ENCODE results near the gene ANKRD49.

The ANKRD49 gene

GRCh38 chr11:94493281-94494125 is at the start of gene ANKRD49, which contains the start of gene MRE11:
Gene ANKRD49, plus strand, starts transcription at chr11:94493984. Its CDS starts 2,710 bp downstream, at chr11:94496694.
Gene MRE11, minus strand, starts transcription at chr11:94493844. Its CDS starts 1,043 bp downstream, at chr11:94492801.
- DNase-seq (ENCODE audit: low read depth, low spot score) = peak; percentile 90
- Histone ChIP-seq H3K4me3 (ENCODE audit: low read length) (peak within 1 kb of the TSS; percentile 99), H3K27me3 (ENCODE audit: control insufficient read depth, insufficient read depth, low read length) (no peaks in the 10 kb centered on the region), H3K27ac (ENCODE audit: low read length) (no peak within 1 kb of the TSS), H3K4me1 (ENCODE audit: control insufficient read depth, insufficient read depth, low read length) (no peaks in the 10 kb centered on the region), H3K9me3 (ENCODE audit: control insufficient read depth, insufficient read depth, low read length) (no peaks in the 10 kb centered on the region), H3K36me3 (ENCODE audit: control insufficient read depth, insufficient read depth, low read length) (no peaks in the 10 kb centered on the region; the same call in 1 of the 2 replicates)
- WGBS (ENCODE audit: insufficient coverage, insufficient read length) = no CpG with 5 or more reads among the region's 55 CpGs

GRCh38 chr11:94445641-94446040 is 48.1 kb upstream of the ANKRD49 start:
- H3K4me1 ChIP-seq (ENCODE audit: control insufficient read depth, insufficient read depth, low read length) = no peaks in the 10 kb centered on the region
- WGBS (ENCODE audit: insufficient coverage, insufficient read length) = no CpG with 5 or more reads among the region's 1 CpG
- no peak overlapping the region for H3K27ac ChIP-seq (ENCODE audit: low read length)
- H3K9me3 ChIP-seq (ENCODE audit: control insufficient read depth, insufficient read depth, low read length) = no peaks in the 10 kb centered on the region
- H3K4me3 ChIP-seq (ENCODE audit: low read length) = no peak overlapping the region
- DNase-seq (ENCODE audit: low read depth, low spot score) = no peak
- H3K27me3 ChIP-seq (ENCODE audit: control insufficient read depth, insufficient read depth, low read length) = no peaks in the 10 kb centered on the region
- peaks cover 3% of the 10 kb centered on the region; the same call in 1 of the 2 replicates for H3K36me3 ChIP-seq (ENCODE audit: control insufficient read depth, insufficient read depth, low read length)

GRCh38 chr11:94447149-94447548 is 46.6 kb upstream of the ANKRD49 start:
- H3K4me3 ChIP-seq (ENCODE audit: low read length) = no peak overlapping the region
- WGBS (ENCODE audit: insufficient coverage, insufficient read length) = no CpG with 5 or more reads among the region's 4 CpGs
- H3K36me3 ChIP-seq (ENCODE audit: control insufficient read depth, insufficient read depth, low read length) = peaks cover 3% of the 10 kb centered on the region; the same call in 1 of the 2 replicates
- no peaks in the 10 kb centered on the region for H3K9me3 ChIP-seq (ENCODE audit: control insufficient read depth, insufficient read depth, low read length)
- no peaks in the 10 kb centered on the region for H3K27me3 ChIP-seq (ENCODE audit: control insufficient read depth, insufficient read depth, low read length)
- DNase-seq (ENCODE audit: low read depth, low spot score) = no peak
- no peaks in the 10 kb centered on the region for H3K4me1 ChIP-seq (ENCODE audit: control insufficient read depth, insufficient read depth, low read length)
- no peak overlapping the region for H3K27ac ChIP-seq (ENCODE audit: low read length)

- H3K27me3 ChIP-seq (ENCODE audit: control insufficient read depth, insufficient read depth, low read length) = no peaks in the 10 kb centered on the region
- no peak overlapping the region for H3K4me3 ChIP-seq (ENCODE audit: low read length)
- H3K4me1 ChIP-seq (ENCODE audit: control insufficient read depth, insufficient read depth, low read length) = no peaks in the 10 kb centered on the region
- WGBS (ENCODE audit: insufficient coverage, insufficient read length) = 100% methylated on average over 1 of the region's 1 CpG
- DNase-seq (ENCODE audit: low read depth, low spot score) = no peak
- no peak overlapping the region for H3K27ac ChIP-seq (ENCODE audit: low read length)
- H3K9me3 ChIP-seq (ENCODE audit: control insufficient read depth, insufficient read depth, low read length) = no peaks in the 10 kb centered on the region
- H3K36me3 ChIP-seq (ENCODE audit: control insufficient read depth, insufficient read depth, low read length) = peaks cover 3% of the 10 kb centered on the region; the same call in 1 of the 2 replicates
Measured at GRCh38 chr11:94449029-94449428, 44.8 kb upstream of the ANKRD49 start.

- no peak overlapping the region for H3K4me3 ChIP-seq (ENCODE audit: low read length)
Measured at GRCh38 chr11:94449437-94449836, 44.3 kb upstream of the ANKRD49 start.

GRCh38 chr11:94450048-94450447 is 43.7 kb upstream of the ANKRD49 start:
- no peaks in the 10 kb centered on the region for H3K9me3 ChIP-seq (ENCODE audit: control insufficient read depth, insufficient read depth, low read length)
- peaks cover 1% of the 10 kb centered on the region; the same call in 1 of the 2 replicates for H3K36me3 ChIP-seq (ENCODE audit: control insufficient read depth, insufficient read depth, low read length)
- no peak for DNase-seq (ENCODE audit: low read depth, low spot score)
- no peaks in the 10 kb centered on the region for H3K4me1 ChIP-seq (ENCODE audit: control insufficient read depth, insufficient read depth, low read length)
- no peak overlapping the region for H3K4me3 ChIP-seq (ENCODE audit: low read length)
- no peak overlapping the region for H3K27ac ChIP-seq (ENCODE audit: low read length)
- no peaks in the 10 kb centered on the region for H3K27me3 ChIP-seq (ENCODE audit: control insufficient read depth, insufficient read depth, low read length)
- no CpG with 5 or more reads among the region's 3 CpGs for WGBS (ENCODE audit: insufficient coverage, insufficient read length)

More at GRCh38 chr11:94449437-94449836, 44.3 kb upstream of the ANKRD49 start:
- no peak for DNase-seq (ENCODE audit: low read depth, low spot score)
- Histone ChIP-seq H3K4me1 (ENCODE audit: control insufficient read depth, insufficient read depth, low read length) (no peaks in the 10 kb centered on the region), H3K36me3 (ENCODE audit: control insufficient read depth, insufficient read depth, low read length) (peaks cover 3% of the 10 kb centered on the region; the same call in 1 of the 2 replicates), H3K9me3 (ENCODE audit: control insufficient read depth, insufficient read depth, low read length) (no peaks in the 10 kb centered on the region), H3K27ac (ENCODE audit: low read length) (no peak overlapping the region), H3K27me3 (ENCODE audit: control insufficient read depth, insufficient read depth, low read length) (no peaks in the 10 kb centered on the region)
- WGBS (ENCODE audit: insufficient coverage, insufficient read length) = 100% methylated on average over 1 of the region's 2 CpGs

GRCh38 chr11:94452988-94453387 is 40.8 kb upstream of the ANKRD49 start:
- WGBS (ENCODE audit: insufficient coverage, insufficient read length) = no CpG with 5 or more reads among the region's 2 CpGs
- no peak overlapping the region for H3K4me3 ChIP-seq (ENCODE audit: low read length)
- no peaks in the 10 kb centered on the region for H3K36me3 ChIP-seq (ENCODE audit: control insufficient read depth, insufficient read depth, low read length)
- DNase-seq (ENCODE audit: low read depth, low spot score) = no peak
- no peaks in the 10 kb centered on the region for H3K9me3 ChIP-seq (ENCODE audit: control insufficient read depth, insufficient read depth, low read length)
- no peak overlapping the region for H3K27ac ChIP-seq (ENCODE audit: low read length)
- H3K27me3 ChIP-seq (ENCODE audit: control insufficient read depth, insufficient read depth, low read length) = no peaks in the 10 kb centered on the region
- no peaks in the 10 kb centered on the region for H3K4me1 ChIP-seq (ENCODE audit: control insufficient read depth, insufficient read depth, low read length)

- no peaks in the 10 kb centered on the region for H3K27me3 ChIP-seq (ENCODE audit: control insufficient read depth, insufficient read depth, low read length)
- no peaks in the 10 kb centered on the region for H3K36me3 ChIP-seq (ENCODE audit: control insufficient read depth, insufficient read depth, low read length)
- no peaks in the 10 kb centered on the region for H3K4me1 ChIP-seq (ENCODE audit: control insufficient read depth, insufficient read depth, low read length)
- no peak for DNase-seq (ENCODE audit: low read depth, low spot score)
- no peaks in the 10 kb centered on the region for H3K9me3 ChIP-seq (ENCODE audit: control insufficient read depth, insufficient read depth, low read length)
- H3K27ac ChIP-seq (ENCODE audit: low read length) = no peak overlapping the region
- WGBS (ENCODE audit: insufficient coverage, insufficient read length) = no CpG with 5 or more reads among the region's 2 CpGs
- H3K4me3 ChIP-seq (ENCODE audit: low read length) = no peak overlapping the region
Measured at GRCh38 chr11:94454301-94454700, 39.5 kb upstream of the ANKRD49 start.

- Histone ChIP-seq H3K4me1 (ENCODE audit: control insufficient read depth, insufficient read depth, low read length) (no peaks in the 10 kb centered on the region), H3K4me3 (ENCODE audit: low read length) (no peak overlapping the region), H3K9me3 (ENCODE audit: control insufficient read depth, insufficient read depth, low read length) (no peaks in the 10 kb centered on the region), H3K27me3 (ENCODE audit: control insufficient read depth, insufficient read depth, low read length) (no peaks in the 10 kb centered on the region), H3K36me3 (ENCODE audit: control insufficient read depth, insufficient read depth, low read length) (no peaks in the 10 kb centered on the region), H3K27ac (ENCODE audit: low read length) (no peak overlapping the region)
- DNase-seq (ENCODE audit: low read depth, low spot score) = no peak
- no CpG with 5 or more reads among the region's 1 CpG for WGBS (ENCODE audit: insufficient coverage, insufficient read length)
Measured at GRCh38 chr11:94455861-94456260, 37.9 kb upstream of the ANKRD49 start.

- Histone ChIP-seq H3K9me3 (ENCODE audit: control insufficient read depth, insufficient read depth, low read length) (no peaks in the 10 kb centered on the region), H3K36me3 (ENCODE audit: control insufficient read depth, insufficient read depth, low read length) (peaks cover 3% of the 10 kb centered on the region; the same call in 1 of the 2 replicates), H3K4me1 (ENCODE audit: control insufficient read depth, insufficient read depth, low read length) (no peaks in the 10 kb centered on the region), H3K27me3 (ENCODE audit: control insufficient read depth, insufficient read depth, low read length) (no peaks in the 10 kb centered on the region), H3K4me3 (ENCODE audit: low read length) (no peak overlapping the region), H3K27ac (ENCODE audit: low read length) (no peak overlapping the region)
- no peak for DNase-seq (ENCODE audit: low read depth, low spot score)
- WGBS (ENCODE audit: insufficient coverage, insufficient read length) = no CpG with 5 or more reads among the region's 4 CpGs
Measured at GRCh38 chr11:94457118-94458029, 36.4 kb upstream of the ANKRD49 start.

Data from iPS DF 6.9 (cell line).